ENCODE data around the gene AP4S1.

DNA sequence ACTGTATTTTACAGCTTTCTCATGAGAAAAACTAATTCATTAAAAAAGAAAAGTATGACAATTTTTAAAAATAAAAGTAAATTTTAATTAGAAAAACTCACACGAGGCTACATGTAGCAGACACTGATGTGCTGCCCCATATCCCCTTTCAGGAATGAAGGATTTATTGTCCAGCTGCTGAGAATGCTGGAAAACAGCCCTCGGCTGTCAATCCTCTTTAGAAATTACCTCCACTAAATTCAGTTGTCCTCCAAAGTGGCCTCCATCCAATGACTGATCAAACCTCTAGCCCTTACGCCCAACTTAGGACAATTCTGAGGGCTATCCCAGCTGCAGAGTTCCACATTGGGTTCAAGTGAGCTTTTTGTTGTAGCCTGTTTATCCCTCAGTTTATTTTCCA lies 29.8 kb upstream of the AP4S1 start:
- TF ChIP-seq, protein P1, sequence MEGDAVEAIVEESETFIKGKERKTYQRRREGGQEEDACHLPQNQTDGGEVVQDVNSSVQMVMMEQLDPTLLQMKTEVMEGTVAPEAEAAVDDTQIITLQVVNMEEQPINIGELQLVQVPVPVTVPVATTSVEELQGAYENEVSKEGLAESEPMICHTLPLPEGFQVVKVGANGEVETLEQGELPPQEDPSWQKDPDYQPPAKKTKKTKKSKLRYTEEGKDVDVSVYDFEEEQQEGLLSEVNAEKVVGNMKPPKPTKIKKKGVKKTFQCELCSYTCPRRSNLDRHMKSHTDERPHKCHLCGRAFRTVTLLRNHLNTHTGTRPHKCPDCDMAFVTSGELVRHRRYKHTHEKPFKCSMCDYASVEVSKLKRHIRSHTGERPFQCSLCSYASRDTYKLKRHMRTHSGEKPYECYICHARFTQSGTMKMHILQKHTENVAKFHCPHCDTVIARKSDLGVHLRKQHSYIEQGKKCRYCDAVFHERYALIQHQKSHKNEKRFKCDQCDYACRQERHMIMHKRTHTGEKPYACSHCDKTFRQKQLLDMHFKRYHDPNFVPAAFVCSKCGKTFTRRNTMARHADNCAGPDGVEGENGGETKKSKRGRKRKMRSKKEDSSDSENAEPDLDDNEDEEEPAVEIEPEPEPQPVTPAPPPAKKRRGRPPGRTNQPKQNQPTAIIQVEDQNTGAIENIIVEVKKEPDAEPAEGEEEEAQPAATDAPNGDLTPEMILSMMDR (IDR thresholded peaks at IDR 0.05), result no peak
- no peak for TF ChIP-seq POLR2AphosphoS5 (IDR thresholded peaks at IDR 0.05; ENCODE audit: low read depth, low read length)
- TF ChIP-seq, protein P2, sequence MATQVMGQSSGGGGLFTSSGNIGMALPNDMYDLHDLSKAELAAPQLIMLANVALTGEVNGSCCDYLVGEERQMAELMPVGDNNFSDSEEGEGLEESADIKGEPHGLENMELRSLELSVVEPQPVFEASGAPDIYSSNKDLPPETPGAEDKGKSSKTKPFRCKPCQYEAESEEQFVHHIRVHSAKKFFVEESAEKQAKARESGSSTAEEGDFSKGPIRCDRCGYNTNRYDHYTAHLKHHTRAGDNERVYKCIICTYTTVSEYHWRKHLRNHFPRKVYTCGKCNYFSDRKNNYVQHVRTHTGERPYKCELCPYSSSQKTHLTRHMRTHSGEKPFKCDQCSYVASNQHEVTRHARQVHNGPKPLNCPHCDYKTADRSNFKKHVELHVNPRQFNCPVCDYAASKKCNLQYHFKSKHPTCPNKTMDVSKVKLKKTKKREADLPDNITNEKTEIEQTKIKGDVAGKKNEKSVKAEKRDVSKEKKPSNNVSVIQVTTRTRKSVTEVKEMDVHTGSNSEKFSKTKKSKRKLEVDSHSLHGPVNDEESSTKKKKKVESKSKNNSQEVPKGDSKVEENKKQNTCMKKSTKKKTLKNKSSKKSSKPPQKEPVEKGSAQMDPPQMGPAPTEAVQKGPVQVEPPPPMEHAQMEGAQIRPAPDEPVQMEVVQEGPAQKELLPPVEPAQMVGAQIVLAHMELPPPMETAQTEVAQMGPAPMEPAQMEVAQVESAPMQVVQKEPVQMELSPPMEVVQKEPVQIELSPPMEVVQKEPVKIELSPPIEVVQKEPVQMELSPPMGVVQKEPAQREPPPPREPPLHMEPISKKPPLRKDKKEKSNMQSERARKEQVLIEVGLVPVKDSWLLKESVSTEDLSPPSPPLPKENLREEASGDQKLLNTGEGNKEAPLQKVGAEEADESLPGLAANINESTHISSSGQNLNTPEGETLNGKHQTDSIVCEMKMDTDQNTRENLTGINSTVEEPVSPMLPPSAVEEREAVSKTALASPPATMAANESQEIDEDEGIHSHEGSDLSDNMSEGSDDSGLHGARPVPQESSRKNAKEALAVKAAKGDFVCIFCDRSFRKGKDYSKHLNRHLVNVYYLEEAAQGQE (IDR thresholded peaks at IDR 0.05; ENCODE audit: insufficient read depth in 1 of 2, low read depth in 2 of 2, low read length in 1 of 2), result no peak
- no peak for TF ChIP-seq SIN3A (IDR thresholded peaks at IDR 0.05; ENCODE audit: borderline replicate concordance, insufficient read depth, low read depth, low read length)
- TF ChIP-seq TCF7L2 (IDR thresholded peaks at IDR 0.05; ENCODE audit: low read depth, low read length), result no peak

Data from Panc1 (cell line).